T-helper 17 cell (primary cell): Measurements from ENCODE around the gene PLAAT2. TPM values are rescaled to one million over a fixed set of nuclear protein-coding genes. Genes with fewer than 3 reads are reported as not detected.
"Not testable (repeated sequence)": the region's sequence is repeated elsewhere in the genome, so short reads cannot be mapped to it uniquely, and the experiment has no call there.

Experiments
- ATAC-seq: fragments of 150-1000 bp; cut with Tn5 transposase; 2 replicates; pipeline ENCODE4 v1.10.0; 2021; ENCODE audit warnings: mild to moderate bottlenecking, moderate library complexity
- DNase-seq, 3 donors: peaks; one replicate each; pipeline versions ENCODE4 v3.0.0 to v3.0.0-alpha.2; 2020 to 2021
- H3K9me3 ChIP-seq: one replicate; pipeline ENCODE4 v1.7.0; 2013; ENCODE audit warnings: low read length, mild to moderate bottlenecking; ENCODE audit not compliant: control insufficient read depth, poor library complexity, severe bottlenecking
- H3K27ac Mint-ChIP-seq: one replicate; pipeline ENCODE4 v1.8.0; 2022; ENCODE audit warnings: mild to moderate bottlenecking, moderate library complexity, mixed read lengths
- H3K27me3 Mint-ChIP-seq: one replicate; pipeline ENCODE4 v1.8.0; 2022; ENCODE audit warnings: mixed read lengths
- H3K36me3 Mint-ChIP-seq: one replicate; pipeline ENCODE4 v1.8.0; 2022; ENCODE audit warnings: low read depth, mixed read lengths
- H3K4me1 Mint-ChIP-seq: one replicate; pipeline ENCODE4 v1.8.0; 2022; ENCODE audit warnings: mild to moderate bottlenecking, mixed read lengths
- H3K4me3 Mint-ChIP-seq: one replicate; pipeline ENCODE4 v1.8.0; 2022; ENCODE audit warnings: mild to moderate bottlenecking, moderate library complexity, mixed read lengths
- total RNA-seq, 4 donors: library from RNA in 2 of 4; stranded (reverse) in 2 of 4; gene quantifications; one replicate each; pipeline ENCODE4 v1.2.3 and lab custom pipeline; 2022 to 2026

PLAAT2 gene
- total RNA-seq, 2 donors from 2014 or later = 0.63 TPM; not detected in 1

- H3K4me3 Mint-ChIP-seq, H3K9me3 ChIP-seq, DNase-seq, H3K36me3 Mint-ChIP-seq, ATAC-seq, H3K27me3 Mint-ChIP-seq, H3K27ac Mint-ChIP-seq: not testable (repeated sequence)
- peaks cover 31% of the 10 kb centered on the region for H3K4me1 Mint-ChIP-seq
Measured at GRCh38 chr11:63550156-63550700, 13.0 kb downstream of the PLAAT2 start.

GRCh38 chr11:63549411-63549810 is 13.8 kb downstream of the PLAAT2 start:
- H3K27ac Mint-ChIP-seq = peak overlapping the region; percentile 87
- peak overlapping the region; percentile 50 for H3K4me3 Mint-ChIP-seq
- H3K4me1 Mint-ChIP-seq = peaks cover 31% of the 10 kb centered on the region
- H3K9me3 ChIP-seq = no peaks in the 10 kb centered on the region
- DNase-seq = no peak
- no peaks in the 10 kb centered on the region for H3K27me3 Mint-ChIP-seq
- H3K36me3 Mint-ChIP-seq = peaks cover 9% of the 10 kb centered on the region
- ATAC-seq = no peak

DNA sequence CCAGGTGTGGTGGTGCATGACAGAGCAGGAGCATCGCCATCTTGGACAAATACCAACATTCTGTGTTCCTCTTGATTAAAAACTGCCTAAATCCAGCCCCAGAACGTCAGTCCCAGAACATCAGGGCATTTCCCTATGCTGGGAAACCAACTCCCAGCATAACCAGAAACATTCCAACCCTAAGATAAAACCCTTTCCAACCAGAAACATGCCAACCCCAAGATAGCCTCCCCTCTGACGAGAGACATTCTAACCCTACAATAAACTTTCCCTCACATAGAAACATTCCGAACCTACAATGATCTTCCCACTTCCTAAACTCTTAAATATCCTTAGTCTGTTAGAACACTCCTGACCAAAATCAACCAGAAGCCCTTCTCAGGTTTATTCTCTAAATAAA is 15.0 kb downstream of the PLAAT2 start:
- DNase-seq (no peak), ATAC-seq (no peak)
- no peaks in the 10 kb centered on the region for H3K27me3 Mint-ChIP-seq
- peaks cover 9% of the 10 kb centered on the region for H3K36me3 Mint-ChIP-seq
- no peak overlapping the region for H3K4me3 Mint-ChIP-seq
- H3K9me3 ChIP-seq = no peaks in the 10 kb centered on the region
- peaks cover 24% of the 10 kb centered on the region for H3K4me1 Mint-ChIP-seq
- H3K27ac Mint-ChIP-seq = no peak overlapping the region

GRCh38 chr11:63547061-63547460 is 16.1 kb downstream of the PLAAT2 start:
- Mint-ChIP-seq H3K27me3 (no peaks in the 10 kb centered on the region), H3K36me3 (peaks cover 11% of the 10 kb centered on the region), H3K4me3 (no peak overlapping the region), H3K4me1 (peaks cover 22% of the 10 kb centered on the region), H3K27ac (peak overlapping the region; percentile 47)
- no peaks in the 10 kb centered on the region for H3K9me3 ChIP-seq
- ATAC-seq (no peak), DNase-seq (no peak)

DNA sequence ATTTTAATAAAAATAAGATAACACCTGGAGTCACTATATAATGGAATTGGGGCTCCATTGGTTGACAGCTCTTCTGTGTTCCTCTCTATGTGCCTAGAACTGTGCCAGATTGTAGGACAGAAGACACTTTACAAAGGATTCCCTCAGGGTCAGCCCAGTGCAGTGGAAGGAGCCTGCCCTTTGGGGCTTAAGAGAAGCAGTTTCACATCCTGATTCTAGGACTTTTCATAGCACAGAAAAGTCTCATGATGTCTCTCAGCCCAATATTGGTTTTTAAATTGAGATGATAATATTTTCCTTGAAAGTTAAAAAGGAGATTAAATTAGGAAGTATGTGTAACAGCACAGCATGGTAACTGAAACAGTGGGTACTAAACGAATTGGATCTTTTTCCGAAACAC is 19.5 kb downstream of the PLAAT2 start:
- H3K36me3 Mint-ChIP-seq = peaks cover 13% of the 10 kb centered on the region
- H3K4me3 Mint-ChIP-seq = no peak overlapping the region
- no peak for ATAC-seq

DNA sequence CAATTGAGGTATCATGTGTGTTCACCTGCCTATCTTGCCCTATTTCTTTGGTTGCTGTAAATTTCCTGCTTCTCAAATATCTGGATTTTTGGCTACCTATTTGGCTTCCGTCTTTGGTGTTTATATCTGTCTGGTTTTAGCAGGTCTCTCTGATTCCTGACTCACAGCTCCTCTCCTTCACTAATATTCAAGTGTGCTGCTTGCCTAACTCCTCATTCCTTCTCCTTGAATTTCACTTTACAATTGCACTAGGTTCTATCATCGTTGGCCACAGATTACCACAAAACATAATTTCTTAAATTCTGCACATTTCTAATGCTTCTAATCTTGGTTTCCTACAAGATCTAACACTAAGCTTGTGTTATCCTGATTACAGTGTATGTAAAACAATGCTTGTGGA is 20.7 kb downstream of the PLAAT2 start:
- Mint-ChIP-seq H3K4me1 (peaks cover 36% of the 10 kb centered on the region), H3K27ac (peak overlapping the region; percentile 86)
- H3K4me3 Mint-ChIP-seq, H3K27me3 Mint-ChIP-seq, H3K9me3 ChIP-seq, DNase-seq, ATAC-seq, H3K36me3 Mint-ChIP-seq: not testable (repeated sequence)

More for the DNA sequence above, 19.5 kb downstream of the PLAAT2 start:
- no peaks in the 10 kb centered on the region for H3K9me3 ChIP-seq
- no peak for DNase-seq
- Mint-ChIP-seq H3K4me1 (peaks cover 29% of the 10 kb centered on the region), H3K27me3 (no peaks in the 10 kb centered on the region), H3K27ac (peak overlapping the region; percentile 86)

GRCh38 chr11:63537293-63538101 is 25.7 kb downstream of the PLAAT2 start:
- peak; percentile 39 for ATAC-seq
- H3K36me3 Mint-ChIP-seq = peaks cover 2% of the 10 kb centered on the region
- H3K4me1 Mint-ChIP-seq = peaks cover 51% of the 10 kb centered on the region
- no peak for DNase-seq
- peak overlapping the region; percentile 95 for H3K27ac Mint-ChIP-seq
- H3K27me3 Mint-ChIP-seq = no peaks in the 10 kb centered on the region
- no peaks in the 10 kb centered on the region for H3K9me3 ChIP-seq
- peak overlapping the region; percentile 93 for H3K4me3 Mint-ChIP-seq

GRCh38 chr11:63536669-63537292 is 26.4 kb downstream of the PLAAT2 start, which contains the start of gene PLAAT4:
Gene PLAAT4, plus strand, starts transcription at chr11:63536808. Its CDS starts 61 bp downstream, at chr11:63536869.
- H3K4me3 Mint-ChIP-seq = peak within 1 kb of the TSS; percentile 93
- H3K4me1 Mint-ChIP-seq = peaks cover 52% of the 10 kb centered on the region
- H3K36me3 Mint-ChIP-seq = peaks cover 2% of the 10 kb centered on the region

GRCh38 chr11:63535734-63536133 is 27.4 kb downstream of the PLAAT2 start:
- H3K27me3 Mint-ChIP-seq = no peaks in the 10 kb centered on the region
- DNase-seq (peak in 1 of 3 donors; percentile 15), ATAC-seq (no peak)
- peak overlapping the region; percentile 95 for H3K27ac Mint-ChIP-seq
- peaks cover 2% of the 10 kb centered on the region for H3K36me3 Mint-ChIP-seq
- peak overlapping the region; percentile 93 for H3K4me3 Mint-ChIP-seq
- H3K9me3 ChIP-seq = no peaks in the 10 kb centered on the region
- H3K4me1 Mint-ChIP-seq = peaks cover 58% of the 10 kb centered on the region

More at GRCh38 chr11:63536669-63537292, 26.4 kb downstream of the PLAAT2 start, which contains the start of gene PLAAT4:
- ATAC-seq = peak; percentile 63
- H3K27me3 Mint-ChIP-seq = no peaks in the 10 kb centered on the region
- DNase-seq = no peak
- H3K27ac Mint-ChIP-seq = peak within 1 kb of the TSS; percentile 95
- H3K9me3 ChIP-seq = no peaks in the 10 kb centered on the region

GRCh38 chr11:63534895-63535461 is 28.2 kb downstream of the PLAAT2 start:
- no peaks in the 10 kb centered on the region for H3K9me3 ChIP-seq
- Mint-ChIP-seq H3K36me3 (peaks cover 2% of the 10 kb centered on the region), H3K4me3 (peak overlapping the region; percentile 93), H3K4me1 (peaks cover 58% of the 10 kb centered on the region), H3K27ac (peak overlapping the region; percentile 95), H3K27me3 (no peaks in the 10 kb centered on the region)
- ATAC-seq (peak; percentile 44), DNase-seq (no peak)

DNA sequence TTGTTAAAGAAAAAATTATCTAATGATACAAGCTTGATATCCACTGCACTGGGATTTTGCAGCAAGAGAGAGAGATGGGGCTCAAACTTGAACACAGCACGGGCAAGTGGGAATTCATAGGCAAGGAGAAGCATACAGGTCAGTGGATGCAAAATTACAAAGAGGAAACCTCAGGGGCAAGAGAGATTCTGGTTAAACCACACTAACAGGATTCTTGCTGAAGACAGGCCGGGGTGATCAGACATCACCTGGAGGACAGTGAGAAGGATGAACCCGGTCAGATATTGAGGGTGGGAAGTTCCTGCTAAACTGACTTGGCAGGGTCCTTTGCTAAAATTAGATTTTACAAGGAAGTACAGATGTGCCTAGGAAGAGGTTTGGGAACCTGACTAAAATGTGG is 29.1 kb downstream of the PLAAT2 start:
- ATAC-seq = no peak
- peak overlapping the region; percentile 53 for H3K4me3 Mint-ChIP-seq
- no peaks in the 10 kb centered on the region for H3K9me3 ChIP-seq
- no peaks in the 10 kb centered on the region for H3K27me3 Mint-ChIP-seq
- DNase-seq = no peak
- peaks cover 60% of the 10 kb centered on the region for H3K4me1 Mint-ChIP-seq
- H3K27ac Mint-ChIP-seq = peak overlapping the region; percentile 95
- no peaks in the 10 kb centered on the region for H3K36me3 Mint-ChIP-seq

DNA sequence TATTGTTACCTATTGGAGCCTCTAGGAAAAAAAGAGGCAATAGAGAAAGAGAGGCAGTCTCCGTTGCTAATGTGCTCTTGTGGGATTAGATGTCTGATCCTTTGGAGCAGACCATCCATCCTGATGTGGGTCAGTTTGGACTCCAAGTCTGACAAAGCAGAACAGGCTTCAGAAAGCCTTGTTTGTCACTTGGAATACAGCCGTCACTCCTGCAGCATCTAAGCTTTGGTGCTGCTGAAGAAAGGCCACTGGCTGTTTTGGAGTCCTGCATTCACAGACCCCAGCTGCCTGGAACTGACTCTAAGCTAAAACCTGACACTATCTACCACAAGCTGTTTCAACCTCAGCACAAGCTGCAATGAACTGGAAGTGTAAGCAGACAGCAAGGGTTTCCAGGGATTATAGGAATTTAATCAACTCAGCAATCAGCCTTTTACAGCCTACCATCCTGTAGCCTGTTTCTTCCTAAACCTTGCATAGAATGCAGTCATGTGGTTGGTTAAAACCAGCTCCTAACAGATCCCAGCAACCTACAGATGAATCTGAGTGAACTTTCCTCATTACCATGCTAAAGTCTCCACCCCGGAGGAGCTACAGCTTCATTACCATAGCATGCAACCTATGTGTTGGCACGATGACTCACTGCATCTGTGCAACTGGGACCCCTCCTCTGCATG is 30.2 kb downstream of the PLAAT2 start:
- H3K27me3 Mint-ChIP-seq = no peaks in the 10 kb centered on the region
- H3K27ac Mint-ChIP-seq = peak overlapping the region; percentile 95
- H3K4me3 Mint-ChIP-seq = peak overlapping the region; percentile 50
- DNase-seq (no peak), ATAC-seq (no peak)
- H3K4me1 Mint-ChIP-seq = peaks cover 53% of the 10 kb centered on the region
- no peaks in the 10 kb centered on the region for H3K9me3 ChIP-seq
- no peaks in the 10 kb centered on the region for H3K36me3 Mint-ChIP-seq
